ENCODE measurements around the gene IRF9. TPM values are rescaled to one million over a fixed set of nuclear protein-coding genes. Genes with fewer than 3 reads are reported as not detected.

The IRF9 gene
- polyA plus RNA-seq, 6 donors from 2014 or later: 86.7 to 140 (median 97.2) TPM

GRCh38 chr14:24179294-24179960, 18.4 kb downstream of the IRF9 start:
- DNase-seq: no peak
- ATAC-seq (ENCODE audit: low read depth in 2 of 2): no peak
- Mint-ChIP-seq H3K4me3 (no peak overlapping the region), H3K36me3 (peaks cover 0 to 4% of the 10 kb centered on the region in 2 donors), H3K27me3 (no peaks in the 10 kb centered on the region), H3K4me1 (peaks cover 10 to 22% (median 11%) of the 10 kb centered on the region in 3 donors), H3K27ac (peak overlapping the region in 3 of 6 donors; percentile 65 to 82 (median 66)), H3K9me3 (no peaks in the 10 kb centered on the region)

- H3K27ac Mint-ChIP-seq: peak overlapping the region in 3 of 6 donors; percentile 57 to 82 (median 65)
- H3K4me1 Mint-ChIP-seq: peaks cover 10 to 22% (median 11%) of the 10 kb centered on the region in 3 donors
- DNase-seq (no peak), ATAC-seq (ENCODE audit: low read depth in 2 of 2) (peak; percentile 36 to 40)
- H3K9me3 Mint-ChIP-seq: no peaks in the 10 kb centered on the region
- H3K27me3 Mint-ChIP-seq: no peaks in the 10 kb centered on the region
- H3K4me3 Mint-ChIP-seq: no peak overlapping the region
- H3K36me3 Mint-ChIP-seq: peaks cover 0 to 4% of the 10 kb centered on the region in 2 donors
These were observed 19.1 kb downstream of the IRF9 start for GRCh38 chr14:24179961-24180796.

GRCh38 chr14:24181371-24182077, 20.5 kb downstream of the IRF9 start:
- Mint-ChIP-seq H3K36me3 (peaks cover 0 to 4% of the 10 kb centered on the region in 2 donors), H3K27me3 (no peaks in the 10 kb centered on the region), H3K4me3 (peak overlapping the region in 1 of 8 donors; percentile 43), H3K4me1 (peaks cover 10 to 22% (median 15%) of the 10 kb centered on the region in 3 donors), H3K27ac (peak overlapping the region in 1 of 6 donors; percentile 62), H3K9me3 (no peaks in the 10 kb centered on the region)
- DNase-seq: no peak
- no peak for ATAC-seq (ENCODE audit: low read depth in 2 of 2)

GRCh38 chr14:24182110-24182882, 21.2 kb downstream of the IRF9 start:
- Mint-ChIP-seq H3K27ac (peak overlapping the region in 2 of 6 donors; percentile 63 to 67), H3K4me3 (peak overlapping the region in 3 of 8 donors; percentile 12 to 60 (median 43)), H3K27me3 (no peaks in the 10 kb centered on the region), H3K4me1 (peaks cover 14 to 26% (median 22%) of the 10 kb centered on the region in 3 donors), H3K9me3 (no peaks in the 10 kb centered on the region), H3K36me3 (peaks cover 0 to 4% of the 10 kb centered on the region in 2 donors)
- no peak for DNase-seq
- ATAC-seq (ENCODE audit: low read depth in 2 of 2): no peak

GRCh38 chr14:24183014-24183481, 22.0 kb downstream of the IRF9 start:
- no peak for DNase-seq
- Mint-ChIP-seq H3K36me3 (peaks cover 0 to 4% of the 10 kb centered on the region in 2 donors), H3K27ac (peak overlapping the region in 2 of 6 donors; percentile 21 to 63), H3K9me3 (no peaks in the 10 kb centered on the region), H3K27me3 (no peaks in the 10 kb centered on the region), H3K4me1 (peaks cover 22 to 33% (median 27%) of the 10 kb centered on the region in 3 donors), H3K4me3 (no peak overlapping the region)
- ATAC-seq (ENCODE audit: low read depth in 2 of 2): no peak

GRCh38 chr14:24184104-24184970, 23.3 kb downstream of the IRF9 start:
- no peaks in the 10 kb centered on the region for H3K27me3 Mint-ChIP-seq
- ATAC-seq (ENCODE audit: low read depth in 2 of 2): no peak
- H3K27ac Mint-ChIP-seq: no peak overlapping the region
- DNase-seq: no peak
- peaks cover 22 to 36% (median 33%) of the 10 kb centered on the region in 3 donors for H3K4me1 Mint-ChIP-seq
- H3K4me3 Mint-ChIP-seq: peak overlapping the region in 2 of 8 donors; percentile 25 to 38
- no peaks in the 10 kb centered on the region for H3K9me3 Mint-ChIP-seq
- peaks cover 0 to 4% of the 10 kb centered on the region in 2 donors for H3K36me3 Mint-ChIP-seq

GRCh38 chr14:24185026-24185425, 24.0 kb downstream of the IRF9 start:
- DNase-seq (no peak), ATAC-seq (ENCODE audit: low read depth in 2 of 2) (no peak)
- Mint-ChIP-seq H3K27me3 (no peaks in the 10 kb centered on the region), H3K27ac (peak overlapping the region in 2 of 6 donors; percentile 56 to 69), H3K36me3 (peaks cover 0 to 4% of the 10 kb centered on the region in 2 donors), H3K4me3 (peak overlapping the region in 2 of 8 donors; percentile 5 to 48), H3K9me3 (no peaks in the 10 kb centered on the region), H3K4me1 (peaks cover 22 to 33% (median 26%) of the 10 kb centered on the region in 3 donors)

GRCh38 chr14:24185741-24186140, 24.7 kb downstream of the IRF9 start:
- peaks cover 22 to 32% (median 25%) of the 10 kb centered on the region in 3 donors for H3K4me1 Mint-ChIP-seq
- H3K4me3 Mint-ChIP-seq: peak overlapping the region in 2 of 8 donors; percentile 5 to 47
- no peaks in the 10 kb centered on the region for H3K9me3 Mint-ChIP-seq
- peaks cover 0 to 4% of the 10 kb centered on the region in 2 donors for H3K36me3 Mint-ChIP-seq
- no peaks in the 10 kb centered on the region for H3K27me3 Mint-ChIP-seq
- H3K27ac Mint-ChIP-seq: no peak overlapping the region
- ATAC-seq (ENCODE audit: low read depth in 2 of 2) (no peak), DNase-seq (no peak)

- peak overlapping the region in 4 of 6 donors; percentile 61 to 97 (median 72) for H3K27ac Mint-ChIP-seq
- peak overlapping the region; percentile 7 to 98 (median 80) for H3K4me3 Mint-ChIP-seq
- peaks cover 0 to 4% of the 10 kb centered on the region in 2 donors for H3K36me3 Mint-ChIP-seq
- H3K27me3 Mint-ChIP-seq: no peaks in the 10 kb centered on the region
- peaks cover 22 to 36% (median 25%) of the 10 kb centered on the region in 3 donors for H3K4me1 Mint-ChIP-seq
- no peaks in the 10 kb centered on the region for H3K9me3 Mint-ChIP-seq
- no peak for ATAC-seq (ENCODE audit: low read depth in 2 of 2)
- no peak for DNase-seq
These were observed 25.9 kb downstream of the IRF9 start for GRCh38 chr14:24186831-24187538.

- Mint-ChIP-seq H3K27ac (peak overlapping the region in 4 of 6 donors; percentile 82 to 97 (median 89)), H3K4me3 (peak overlapping the region; percentile 79 to 98 (median 94)), H3K4me1 (peaks cover 26 to 41% (median 26%) of the 10 kb centered on the region in 3 donors), H3K27me3 (no peaks in the 10 kb centered on the region), H3K36me3 (peaks cover 0 to 2% of the 10 kb centered on the region in 2 donors), H3K9me3 (no peaks in the 10 kb centered on the region)
- no peak for DNase-seq
- ATAC-seq (ENCODE audit: low read depth in 2 of 2): no peak
These were observed 26.5 kb downstream of the IRF9 start for GRCh38 chr14:24187539-24187915.
